SK-N-MC (cell line): ENCODE results near the gene TSFM.
A peak's percentile ranks its signal among the peaks of the same experiment; 100 is the strongest.

Experiments used
- DNase-seq: peaks from one replicate; pipeline ENCODE4 v3.0.0-alpha.2; 2011; ENCODE audit warnings: low read depth, low spot score
- H3K27ac ChIP-seq: fragments of 200-600 bp; sonication (generic); 2 replicates; pipeline ENCODE4 v1.5.1; 2016; ENCODE audit warnings: mixed run types
- H3K36me3 ChIP-seq: fragments of 200-600 bp; sonication (generic); 2 replicates; pipeline ENCODE4 v1.6.1; 2017; ENCODE audit warnings: antibody characterized with exemption, low read length, mixed read lengths; ENCODE audit not compliant: insufficient read depth
- H3K4me3 ChIP-seq: fragments of 200-600 bp; sonication (generic); 2 replicates; pipeline ENCODE4 v1.5.1; 2016
- H3K9ac ChIP-seq: fragments of 200-600 bp; sonication (generic); 2 replicates; pipeline ENCODE4 v1.8.0; 2017; ENCODE audit warnings: mixed run types, mixed read lengths; ENCODE audit not compliant: insufficient read length
- H3K9me3 ChIP-seq: fragments of 200-600 bp; sonication (generic); 2 replicates; pipeline ENCODE4 v1.6.1; 2017; ENCODE audit warnings: low read depth, mild to moderate bottlenecking, antibody characterized with exemption, low read length, moderate library complexity, mixed read lengths
- EZH2 ChIP-seq: fragments of 200-600 bp; sonication (generic); IDR thresholded peaks from one replicate; pipeline ENCODE4 v1.6.1; 2017; ENCODE audit warnings: antibody characterized with exemption
- FOXP2 ChIP-seq: optimal IDR thresholded peaks from 2 replicates; pipeline ENCODE3; 2011; ENCODE audit warnings: mild to moderate bottlenecking, moderate library complexity; ENCODE audit not compliant: insufficient read depth; ENCODE audit errors: extremely low read length, control extremely low read depth
- POLR2AphosphoS5 ChIP-seq: IDR thresholded peaks from 2 replicates; pipeline ENCODE4 v1.6.1; 2012; ENCODE audit warnings: mild to moderate bottlenecking, low read depth, low read length, borderline replicate concordance

Gene TSFM

DNA sequence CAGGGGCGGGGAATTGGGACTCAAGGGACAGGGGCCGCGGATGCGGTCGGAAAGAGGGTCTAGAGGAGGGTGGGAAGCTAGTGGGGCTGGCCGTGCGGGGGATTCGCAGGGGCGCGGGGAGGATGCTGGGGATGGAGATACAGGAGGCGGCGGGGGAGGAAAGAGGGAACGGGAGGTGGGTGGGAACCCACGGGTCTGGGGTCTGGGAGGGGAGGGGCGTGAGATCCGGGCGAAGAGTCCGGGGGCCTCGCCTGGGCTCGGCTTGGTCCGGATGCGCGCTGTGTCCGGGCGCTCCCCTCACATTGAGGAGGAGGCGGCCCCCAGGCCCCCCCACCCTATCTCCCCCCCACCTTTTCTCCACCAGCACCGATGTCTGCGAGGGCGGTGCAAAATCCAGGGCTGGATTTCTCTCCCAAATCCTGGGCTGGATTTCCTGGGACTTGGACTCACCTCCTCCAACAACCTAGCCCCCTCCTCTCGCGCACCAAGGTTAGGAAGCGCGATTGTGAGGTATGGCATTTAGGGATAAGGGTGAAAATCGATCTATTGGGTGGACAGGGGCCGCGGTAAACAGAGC, 43.8 kb upstream of the TSFM start, which contains the start of gene AGAP2:
AGAP2 (minus strand) TSS at position 82 of the 577 bp plus-strand sequence. CDS start 496 bp downstream, outside the sequence.
- TF ChIP-seq POLR2AphosphoS5 (no peak), FOXP2 (no peak), EZH2 (no peak)
- Histone ChIP-seq H3K9me3 (no peaks in the 10 kb centered on the region), H3K27ac (no peak within 1 kb of the TSS), H3K9ac (no peak within 1 kb of the TSS), H3K4me3 (peak within 1 kb of the TSS; percentile 77), H3K36me3 (no peaks in the 10 kb centered on the region)
- DNase-seq: no peak

DNA sequence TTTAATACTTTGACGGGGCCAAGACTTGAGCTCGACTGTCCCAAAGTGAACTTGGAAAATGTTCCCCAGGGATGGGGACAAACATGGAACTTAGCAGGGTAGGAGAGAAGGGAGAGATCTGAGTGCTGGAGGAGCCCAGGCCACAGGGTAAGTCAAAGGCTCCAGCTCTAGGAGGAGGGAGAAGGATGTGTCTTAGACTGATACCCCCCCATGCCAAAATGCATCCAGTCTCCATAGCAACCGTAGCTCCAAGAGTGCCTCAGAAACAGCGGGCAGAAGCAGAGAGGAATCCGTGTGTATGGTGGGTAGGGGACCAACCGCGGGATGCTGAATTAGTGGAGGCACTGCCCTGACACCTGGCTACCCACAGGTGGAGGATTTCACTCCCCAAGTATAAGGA, 43.2 kb upstream of the TSFM start:
- Histone ChIP-seq H3K4me3 (no peak overlapping the region), H3K9ac (no peak overlapping the region), H3K27ac (no peak overlapping the region), H3K9me3 (no peaks in the 10 kb centered on the region), H3K36me3 (no peaks in the 10 kb centered on the region)
- TF ChIP-seq EZH2: no peak
- no peak for TF ChIP-seq POLR2AphosphoS5
- no peak for TF ChIP-seq FOXP2
- no peak for DNase-seq

DNA sequence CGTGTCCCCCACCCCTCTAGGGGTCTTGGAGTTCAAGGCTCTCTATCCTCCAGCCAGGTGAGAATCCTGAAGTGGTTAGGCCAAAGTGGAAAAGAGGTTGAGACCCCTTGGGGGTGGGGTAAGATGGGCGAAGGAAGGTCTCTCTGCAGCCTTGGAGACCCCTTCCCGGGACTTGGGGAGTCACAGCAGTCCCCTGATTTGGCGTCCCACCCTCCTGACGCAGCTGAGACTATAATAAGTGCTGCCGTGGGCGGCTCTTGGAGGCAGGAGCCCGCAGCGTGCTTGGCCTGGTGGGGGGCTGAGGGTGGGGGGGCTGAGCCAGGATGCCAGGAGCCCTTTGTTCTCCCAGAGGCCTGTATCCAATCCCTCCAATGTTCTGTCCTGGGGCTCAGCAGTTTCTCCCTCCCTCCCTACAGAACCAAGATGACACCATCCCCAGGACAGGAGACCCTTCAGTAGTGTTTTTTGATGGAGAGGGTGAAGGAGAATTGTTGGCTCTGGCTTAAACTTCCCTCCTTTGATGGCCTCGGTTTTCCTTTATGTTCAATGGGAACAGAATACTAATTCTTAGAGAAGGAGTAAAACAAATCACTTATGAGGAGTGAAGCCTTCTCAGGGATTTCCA, 42.6 kb upstream of the TSFM start:
- no peaks in the 10 kb centered on the region for H3K36me3 ChIP-seq
- no peak overlapping the region for H3K27ac ChIP-seq
- H3K9ac ChIP-seq: no peak overlapping the region
- no peak for DNase-seq
- no peak overlapping the region for H3K4me3 ChIP-seq
- no peaks in the 10 kb centered on the region for H3K9me3 ChIP-seq
- TF ChIP-seq EZH2 (no peak), POLR2AphosphoS5 (no peak), FOXP2 (no peak)

DNA sequence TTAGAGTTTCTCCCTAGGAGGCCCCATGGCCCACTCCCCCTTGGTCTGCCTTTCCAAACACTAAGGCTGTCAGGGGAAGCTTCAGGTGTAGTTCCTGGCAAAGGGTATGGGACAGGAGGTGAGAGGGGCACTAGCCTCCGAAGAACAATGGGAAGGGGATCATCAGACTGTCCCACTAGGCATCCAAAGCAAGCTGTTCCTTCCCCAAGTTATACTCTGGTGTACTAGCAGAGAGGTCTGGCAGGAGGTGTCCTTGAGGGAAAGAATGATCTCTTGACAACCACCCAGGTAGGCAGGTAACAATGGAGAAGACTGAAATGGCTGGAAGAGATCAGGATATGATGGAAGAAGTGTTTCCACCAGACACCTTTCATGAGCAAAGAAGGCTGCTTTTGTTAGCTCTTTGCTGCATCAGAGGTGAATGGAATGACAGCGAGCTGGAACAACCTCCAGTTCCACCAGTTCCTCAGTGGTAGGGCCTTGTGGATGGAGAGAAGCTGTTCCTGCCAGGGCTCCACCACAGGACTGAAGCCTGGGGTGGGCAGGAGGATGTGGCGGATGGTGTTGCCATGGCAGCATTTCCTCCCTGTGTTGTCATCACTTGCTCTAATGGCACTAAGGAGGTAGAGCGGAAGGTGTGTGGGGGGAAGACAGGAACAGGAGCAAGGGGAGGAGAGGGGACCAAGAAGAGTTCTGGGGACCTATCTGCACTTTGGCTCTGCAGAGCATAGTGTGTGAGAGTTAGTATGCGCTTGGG, 41.8 kb upstream of the TSFM start:
- Histone ChIP-seq H3K9me3 (no peaks in the 10 kb centered on the region), H3K27ac (no peak overlapping the region), H3K36me3 (peaks cover under 1% of the 10 kb centered on the region), H3K4me3 (no peak overlapping the region), H3K9ac (no peak overlapping the region)
- no peak for TF ChIP-seq FOXP2
- no peak for TF ChIP-seq EZH2
- TF ChIP-seq POLR2AphosphoS5: no peak
- no peak for DNase-seq

DNA sequence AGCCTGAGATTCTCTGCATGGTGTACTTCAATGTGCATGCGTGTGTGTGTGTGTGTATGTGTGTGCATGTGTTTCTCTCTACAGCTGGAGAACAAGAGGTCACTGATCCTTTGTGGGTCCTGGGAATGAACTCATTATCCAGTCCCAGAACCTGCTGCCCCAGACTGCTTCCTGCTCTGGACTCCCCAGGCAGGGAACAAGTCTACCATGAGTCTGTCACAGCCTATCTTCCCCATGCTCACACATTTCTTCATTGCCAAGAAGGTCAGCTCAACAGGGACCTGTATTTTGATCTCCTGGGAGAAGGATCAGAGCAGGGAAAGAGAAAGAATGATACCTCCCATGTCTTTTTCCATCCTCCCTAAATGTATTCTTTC, 41.2 kb upstream of the TSFM start:
- TF ChIP-seq EZH2 (no peak), FOXP2 (no peak), POLR2AphosphoS5 (no peak)
- DNase-seq: no peak
- Histone ChIP-seq H3K36me3 (peaks cover 6% of the 10 kb centered on the region), H3K4me3 (no peak overlapping the region), H3K9ac (no peak overlapping the region), H3K9me3 (no peaks in the 10 kb centered on the region), H3K27ac (no peak overlapping the region)

DNA sequence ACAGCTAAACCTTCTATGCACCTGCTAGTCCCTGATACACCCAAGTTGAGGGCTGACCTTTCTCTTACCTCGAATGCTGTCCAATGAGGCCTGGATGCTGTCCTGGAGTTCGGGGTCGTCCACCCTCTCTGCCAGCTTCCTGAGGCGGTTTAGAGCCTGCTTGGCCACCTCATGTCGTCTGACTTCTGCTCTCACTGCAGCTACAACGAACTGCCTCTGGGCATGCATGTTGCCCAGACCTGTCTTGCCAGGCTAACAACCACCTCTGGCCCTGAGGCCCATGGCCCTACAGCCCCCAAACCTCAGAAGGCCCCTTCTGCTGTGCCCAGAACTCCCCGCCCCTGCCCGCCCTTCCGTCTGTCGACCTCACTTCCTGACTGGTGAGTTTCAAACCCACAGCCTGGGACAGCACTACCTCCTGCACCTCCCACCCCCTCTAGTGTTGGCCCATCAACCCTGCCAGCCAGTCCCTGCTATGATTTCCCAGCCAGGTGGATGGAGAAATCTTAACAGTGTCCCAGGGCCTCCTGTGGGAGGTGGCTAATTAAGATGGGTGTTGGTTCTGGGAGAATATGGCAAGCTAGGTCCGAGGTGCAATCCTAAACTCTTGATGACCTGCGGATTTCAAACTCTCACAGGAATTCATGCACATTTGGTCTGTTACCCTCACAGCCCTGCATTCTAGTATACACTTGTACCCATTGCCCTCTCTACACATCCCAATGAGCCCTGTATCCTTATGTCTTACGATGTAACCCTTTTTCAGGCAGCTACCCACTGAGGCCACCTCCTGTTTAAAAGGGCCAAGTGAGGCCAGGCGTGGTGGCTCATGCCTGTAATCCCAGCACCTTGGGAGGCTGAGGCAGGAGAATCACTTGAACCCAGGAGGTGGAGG, 40.5 kb upstream of the TSFM start:
- TF ChIP-seq POLR2AphosphoS5: no peak
- no peak for TF ChIP-seq EZH2
- no peak for TF ChIP-seq FOXP2
- no peaks in the 10 kb centered on the region for H3K9me3 ChIP-seq
- no peak for DNase-seq
- H3K27ac ChIP-seq: no peak overlapping the region
- H3K9ac ChIP-seq: no peak overlapping the region
- no peak overlapping the region for H3K4me3 ChIP-seq
- peaks cover 13% of the 10 kb centered on the region for H3K36me3 ChIP-seq

DNA sequence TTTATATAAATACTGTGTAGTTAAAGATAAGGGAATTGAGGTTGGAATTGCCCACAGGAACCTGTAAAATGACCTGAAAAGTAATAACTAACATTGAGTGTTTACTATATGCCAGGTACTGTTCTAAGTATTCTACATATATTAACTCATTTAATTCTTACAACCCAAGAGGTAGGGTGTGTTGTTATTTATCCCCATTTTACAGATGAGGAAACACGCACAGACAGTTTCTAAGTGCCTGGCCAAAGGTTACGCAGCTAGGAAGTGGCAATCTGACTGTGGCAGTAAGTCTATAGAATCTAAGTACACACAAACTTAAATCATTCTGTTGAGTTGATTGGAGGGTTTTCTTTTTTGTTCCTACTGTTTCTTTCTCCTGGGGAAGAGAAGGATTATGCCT, 38.8 kb upstream of the TSFM start:
- DNase-seq: no peak
- peaks cover 30% of the 10 kb centered on the region for H3K36me3 ChIP-seq
- H3K4me3 ChIP-seq: peak overlapping the region; percentile 83
- H3K9me3 ChIP-seq: no peaks in the 10 kb centered on the region
- TF ChIP-seq EZH2 (no peak), FOXP2 (no peak)
- H3K9ac ChIP-seq: peak overlapping the region; percentile 87
- H3K27ac ChIP-seq: peak overlapping the region; percentile 96
